Measurements from ENCODE around the gene SCUBE3.

DNA sequence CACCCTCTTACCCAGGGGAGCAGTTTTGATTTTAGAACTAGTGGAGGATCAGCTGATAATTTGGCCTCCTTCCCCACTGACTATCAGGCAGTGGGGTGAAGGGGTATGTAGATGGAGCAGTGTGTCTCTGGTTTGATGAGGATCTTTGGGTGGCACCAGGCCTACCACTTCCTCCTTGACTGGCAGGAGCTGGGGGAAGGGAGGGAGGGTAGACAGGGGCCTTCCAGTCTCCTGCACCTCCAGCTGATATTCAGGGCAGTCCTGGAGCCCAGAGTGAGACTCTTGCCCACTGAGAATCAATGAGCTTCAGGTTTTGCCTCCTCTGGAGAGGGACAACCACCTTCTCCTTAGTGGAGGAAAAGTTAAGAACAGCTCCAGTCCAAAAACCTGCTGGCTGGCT, 87.1 kb downstream of the SCUBE3 start:
- TF ChIP-seq EZH2 (IDR thresholded peaks at IDR 0.05; ENCODE audit: insufficient read depth, poor library complexity, severe bottlenecking) (no peak), EZH2phosphoT487 (IDR thresholded peaks at IDR 0.05; ENCODE audit: insufficient read depth, low read depth) (no peak)

All from GM23248 (cell line).